SK-N-SH (cell line): ENCODE results near the gene BNC2. TPM values are rescaled to one million over a fixed set of nuclear protein-coding genes. Genes with fewer than 3 reads are reported as not detected.

Experiments used
- CTCF ChIA-PET: fragments of 300-600, 350-600 bp; formaldehyde crosslinking; extraction: SDS; loops from one replicate; lab custom pipeline; 2021; lab: Yijun Ruan, JAX
- POLR2A ChIA-PET: fragments of 350-600 bp; sonication (Branson Sonifier 250); formaldehyde crosslinking; extraction: SDS; loops from one replicate; lab custom pipeline; 2020; ENCODE audit warnings: antibody characterized with exemption, inconsistent platforms; lab: Yijun Ruan, JAX
- DNase-seq: peaks from one replicate; pipeline ENCODE4 v3.0.0; 2012
- H2AFZ ChIP-seq: fragments of 200-600 bp; sonication (generic); 2 replicates; pipeline ENCODE4 v1.8.1; 2016; ENCODE audit warnings: antibody characterized with exemption, mild to moderate bottlenecking, low read depth
- H3F3A ChIP-seq: fragments of 200-600 bp; sonication (generic); replicated peaks from 2 replicates; pipeline ENCODE3; 2016; ENCODE audit warnings: antibody characterized with exemption, mild to moderate bottlenecking; ENCODE audit not compliant: insufficient read depth
- H3K27ac ChIP-seq, 2 experiments: fragments of 200-500 bp in 1 of 2; fragments of 200-600 bp in 1 of 2; sonication (Bioruptor generic) in 1 of 2; sonication (generic), shearing (Covaris generic) in 1 of 2; 2 replicates each; pipeline versions ENCODE4 v1.5.1 to v1.6.1; 2014 to 2016; ENCODE audit warnings: low read depth in 2 of 2, inconsistent platforms in 1 of 2, low read length in 1 of 2, mild to moderate bottlenecking in 1 of 2, mixed read lengths in 1 of 2
- H3K27me3 ChIP-seq: fragments of 200-600 bp; sonication (generic), shearing (Covaris generic); 2 replicates; pipeline ENCODE4 v1.6.1; 2016; ENCODE audit warnings: mixed run types; ENCODE audit not compliant: insufficient read depth
- H3K36me3 ChIP-seq, 2 experiments: fragments of 200-500 bp in 1 of 2; fragments of 200-600 bp in 1 of 2; sonication (Bioruptor generic) in 1 of 2; sonication (generic) in 1 of 2; replicated peaks in 1 of 2; 2 replicates each; pipeline versions ENCODE3 to v1.5.1; 2014 to 2016; ENCODE audit warnings: low read length in 1 of 2, mild to moderate bottlenecking in 1 of 2; ENCODE audit not compliant: insufficient read depth in 2 of 2, control insufficient read depth in 1 of 2
- H3K4me1 ChIP-seq, 2 experiments: fragments of 200-500 bp in 1 of 2; fragments of 200-600 bp in 1 of 2; sonication (Bioruptor generic) in 1 of 2; sonication (generic), shearing (Covaris generic) in 1 of 2; 2 replicates each; pipeline versions ENCODE4 v1.5.1 to v1.6.1; 2014 to 2016; ENCODE audit warnings: low read depth in 1 of 2, low read length in 1 of 2, mixed run types in 1 of 2; ENCODE audit not compliant: insufficient read depth in 2 of 2, control insufficient read depth in 1 of 2
- H3K4me2 ChIP-seq: fragments of 200-600 bp; sonication (generic), shearing (Covaris generic); 2 replicates; pipeline ENCODE4 v1.6.1; 2017; ENCODE audit warnings: mixed run types
- H3K4me3 ChIP-seq, 2 experiments: fragments of 200-500 bp in 1 of 2; fragments of 200-600 bp in 1 of 2; sonication (Bioruptor generic) in 1 of 2; sonication (generic), shearing (Covaris generic) in 1 of 2; 2 replicates each; pipeline versions ENCODE4 v1.5.1 to v1.8.1; 2014 to 2016; ENCODE audit warnings: low read depth in 2 of 2, inconsistent platforms in 1 of 2, low read length in 1 of 2, mild to moderate bottlenecking in 1 of 2, mixed read lengths in 1 of 2, moderate library complexity in 1 of 2
- H3K79me2 ChIP-seq: fragments of 200-600 bp; sonication (generic); 2 replicates; pipeline ENCODE4 v1.8.1; 2017; ENCODE audit warnings: mild to moderate bottlenecking; ENCODE audit not compliant: insufficient read depth
- H3K9ac ChIP-seq: fragments of 200-600 bp; sonication (generic); 2 replicates; pipeline ENCODE4 v1.6.1; 2017; ENCODE audit warnings: mixed run types
- H3K9me2 ChIP-seq: fragments of 200-600 bp; sonication (generic); 2 replicates; pipeline ENCODE4 v1.6.1; 2017; ENCODE audit warnings: mixed run types
- H3K9me3 ChIP-seq: fragments of 200-600 bp; sonication (generic); 2 replicates; pipeline ENCODE4 v1.6.1; 2017; ENCODE audit warnings: mixed run types, mild to moderate bottlenecking, moderate library complexity
- H4K20me1 ChIP-seq: fragments of 200-600 bp; sonication (generic); 2 replicates; pipeline ENCODE4 v1.6.1; 2017; ENCODE audit warnings: mild to moderate bottlenecking, mixed run types; ENCODE audit not compliant: insufficient read depth
- ELF1 ChIP-seq: IDR thresholded peaks from 2 replicates; pipeline ENCODE4 v1.4.0; 2012
- EP300 ChIP-seq, 2 experiments: IDR thresholded peaks; 2 replicates each; pipeline versions ENCODE4 v1.4.0 to v1.6.1; 2012; ENCODE audit warnings: borderline replicate concordance in 1 of 2, low read depth in 1 of 2, low read length in 1 of 2
- EZH2phosphoT487 ChIP-seq: fragments of 200-600 bp; sonication (generic); IDR thresholded peaks from 2 replicates; pipeline ENCODE4 v1.6.1; 2017; ENCODE audit warnings: low read depth, mixed run types, mild to moderate bottlenecking, antibody characterized with exemption, moderate library complexity, borderline replicate concordance
- FOXJ3 ChIP-seq: sonication (generic); formaldehyde crosslinking; IDR thresholded peaks from 2 replicates; pipeline ENCODE4 v1.5.1; 2020; ENCODE audit warnings: mild to moderate bottlenecking, missing genetic modification reagents
- GABPA ChIP-seq: IDR thresholded peaks from 2 replicates; pipeline ENCODE4 v1.4.0; 2012; ENCODE audit warnings: low read depth, mild to moderate bottlenecking
- MAX ChIP-seq: IDR thresholded peaks from 2 replicates; pipeline ENCODE4 v1.4.0; 2012; ENCODE audit warnings: low read depth
- MEF2A ChIP-seq: IDR thresholded peaks from 2 replicates; pipeline ENCODE4 v1.4.0; 2012; ENCODE audit warnings: low read depth, borderline replicate concordance
- RAD21 ChIP-seq: IDR thresholded peaks from 2 replicates; pipeline ENCODE4 v1.6.1; 2012; ENCODE audit warnings: mild to moderate bottlenecking, low read length
- RCOR1 ChIP-seq: fragments of 150-350 bp; IDR thresholded peaks from 2 replicates; pipeline ENCODE4 v1.6.1; 2017; ENCODE audit warnings: antibody characterized with exemption, low read length
- REST ChIP-seq: IDR thresholded peaks from 2 replicates; pipeline ENCODE4 v1.6.1; 2012; ENCODE audit warnings: mild to moderate bottlenecking, low read depth, low read length, moderate library complexity
- RFX5 ChIP-seq: IDR thresholded peaks from 2 replicates; pipeline ENCODE4 v1.6.1; 2012; ENCODE audit warnings: mild to moderate bottlenecking, improper control_type of control experiment, low read length
- RXRA ChIP-seq: IDR thresholded peaks from 2 replicates; pipeline ENCODE4 v1.4.0; 2012; ENCODE audit warnings: low read depth, mild to moderate bottlenecking, borderline replicate concordance
- TAF1 ChIP-seq: IDR thresholded peaks from 2 replicates; pipeline ENCODE4 v1.6.1; 2012; ENCODE audit warnings: low read depth, mild to moderate bottlenecking, low read length, moderate library complexity, borderline replicate concordance
- YY1 ChIP-seq: IDR thresholded peaks from 2 replicates; pipeline ENCODE4 v1.4.0; 2012; ENCODE audit warnings: low read depth, mild to moderate bottlenecking
- WGBS: methylation state at CpG from one replicate; pipeline ENCODE4 v1.1.6; 2017; ENCODE audit warnings: low lambda C conversion rate; 5-methylcytosine and 5-hydroxymethylcytosine counted together
- polyA plus RNA-seq, 3 experiments: library from polyadenylated mRNA; depleted of rRNA; stranded (reverse); fragments of >200 nt; gene quantifications; 2 replicates each; pipeline ENCODE4 v1.2.3, GENCODE V29; 2012
- TF ChIP-seq, protein P1 (sequence below): fragments of 150-350 bp; IDR thresholded peaks from 2 replicates; pipeline ENCODE4 v1.6.1; 2017; ENCODE audit warnings: antibody characterized with exemption, low read length, low read depth, borderline replicate concordance
- TF ChIP-seq, protein P2 (sequence below): fragments of 200-600 bp; sonication (generic); IDR thresholded peaks from 2 replicates; pipeline ENCODE4 v1.6.1; 2017; ENCODE audit warnings: antibody characterized with exemption, mild to moderate bottlenecking, moderate library complexity
- TF ChIP-seq, protein P3 (sequence below): IDR thresholded peaks from 2 replicates; pipeline ENCODE4 v1.4.0; 2012; ENCODE audit warnings: low read depth, borderline replicate concordance
- TF ChIP-seq, protein P4 (sequence below): IDR thresholded peaks from 2 replicates; pipeline ENCODE4; 2012

Gene BNC2
- polyA plus RNA-seq, 1 of the 3 experiments (the other 2 are of a cell fraction), result 8.8 TPM

GRCh38 chr9:16833296-16833835, 37.1 kb downstream of the BNC2 start:
- H3K4me1 ChIP-seq, result peaks cover 0 to 6% of the 10 kb centered on the region in 2 experiments; a peak in 2 of 4 replicates
- H4K20me1 ChIP-seq, result no peaks in the 10 kb centered on the region
- H3K36me3 ChIP-seq, result no peaks in the 10 kb centered on the region
- no peak overlapping the region for H2AFZ ChIP-seq
- H3K9ac ChIP-seq, result no peak overlapping the region
- H3F3A ChIP-seq, result peaks cover 11% of the 10 kb centered on the region
- TF ChIP-seq, protein P1, sequence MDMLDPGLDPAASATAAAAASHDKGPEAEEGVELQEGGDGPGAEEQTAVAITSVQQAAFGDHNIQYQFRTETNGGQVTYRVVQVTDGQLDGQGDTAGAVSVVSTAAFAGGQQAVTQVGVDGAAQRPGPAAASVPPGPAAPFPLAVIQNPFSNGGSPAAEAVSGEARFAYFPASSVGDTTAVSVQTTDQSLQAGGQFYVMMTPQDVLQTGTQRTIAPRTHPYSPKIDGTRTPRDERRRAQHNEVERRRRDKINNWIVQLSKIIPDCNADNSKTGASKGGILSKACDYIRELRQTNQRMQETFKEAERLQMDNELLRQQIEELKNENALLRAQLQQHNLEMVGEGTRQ, result no peak
- TF ChIP-seq FOXJ3 (CRISPR knock-in tag) (no peak), YY1 (no peak), RXRA (no peak), GABPA (no peak), TAF1 (no peak), RCOR1 (no peak), EZH2phosphoT487 (no peak), MEF2A (no peak), RAD21 (no peak), EP300 (IDR thresholded peaks at IDR 0.05; ENCODE audit: borderline replicate concordance in 1 of 2, low read depth in 1 of 2, low read length in 1 of 2) (no peak), ELF1 (no peak), REST (no peak), MAX (no peak), RFX5 (no peak)
- TF ChIP-seq, protein P2, sequence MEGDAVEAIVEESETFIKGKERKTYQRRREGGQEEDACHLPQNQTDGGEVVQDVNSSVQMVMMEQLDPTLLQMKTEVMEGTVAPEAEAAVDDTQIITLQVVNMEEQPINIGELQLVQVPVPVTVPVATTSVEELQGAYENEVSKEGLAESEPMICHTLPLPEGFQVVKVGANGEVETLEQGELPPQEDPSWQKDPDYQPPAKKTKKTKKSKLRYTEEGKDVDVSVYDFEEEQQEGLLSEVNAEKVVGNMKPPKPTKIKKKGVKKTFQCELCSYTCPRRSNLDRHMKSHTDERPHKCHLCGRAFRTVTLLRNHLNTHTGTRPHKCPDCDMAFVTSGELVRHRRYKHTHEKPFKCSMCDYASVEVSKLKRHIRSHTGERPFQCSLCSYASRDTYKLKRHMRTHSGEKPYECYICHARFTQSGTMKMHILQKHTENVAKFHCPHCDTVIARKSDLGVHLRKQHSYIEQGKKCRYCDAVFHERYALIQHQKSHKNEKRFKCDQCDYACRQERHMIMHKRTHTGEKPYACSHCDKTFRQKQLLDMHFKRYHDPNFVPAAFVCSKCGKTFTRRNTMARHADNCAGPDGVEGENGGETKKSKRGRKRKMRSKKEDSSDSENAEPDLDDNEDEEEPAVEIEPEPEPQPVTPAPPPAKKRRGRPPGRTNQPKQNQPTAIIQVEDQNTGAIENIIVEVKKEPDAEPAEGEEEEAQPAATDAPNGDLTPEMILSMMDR, result no peak
- TF ChIP-seq, protein P3, sequence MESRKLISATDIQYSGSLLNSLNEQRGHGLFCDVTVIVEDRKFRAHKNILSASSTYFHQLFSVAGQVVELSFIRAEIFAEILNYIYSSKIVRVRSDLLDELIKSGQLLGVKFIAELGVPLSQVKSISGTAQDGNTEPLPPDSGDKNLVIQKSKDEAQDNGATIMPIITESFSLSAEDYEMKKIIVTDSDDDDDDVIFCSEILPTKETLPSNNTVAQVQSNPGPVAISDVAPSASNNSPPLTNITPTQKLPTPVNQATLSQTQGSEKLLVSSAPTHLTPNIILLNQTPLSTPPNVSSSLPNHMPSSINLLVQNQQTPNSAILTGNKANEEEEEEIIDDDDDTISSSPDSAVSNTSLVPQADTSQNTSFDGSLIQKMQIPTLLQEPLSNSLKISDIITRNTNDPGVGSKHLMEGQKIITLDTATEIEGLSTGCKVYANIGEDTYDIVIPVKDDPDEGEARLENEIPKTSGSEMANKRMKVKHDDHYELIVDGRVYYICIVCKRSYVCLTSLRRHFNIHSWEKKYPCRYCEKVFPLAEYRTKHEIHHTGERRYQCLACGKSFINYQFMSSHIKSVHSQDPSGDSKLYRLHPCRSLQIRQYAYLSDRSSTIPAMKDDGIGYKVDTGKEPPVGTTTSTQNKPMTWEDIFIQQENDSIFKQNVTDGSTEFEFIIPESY, result no peak
- TF ChIP-seq, protein P4, sequence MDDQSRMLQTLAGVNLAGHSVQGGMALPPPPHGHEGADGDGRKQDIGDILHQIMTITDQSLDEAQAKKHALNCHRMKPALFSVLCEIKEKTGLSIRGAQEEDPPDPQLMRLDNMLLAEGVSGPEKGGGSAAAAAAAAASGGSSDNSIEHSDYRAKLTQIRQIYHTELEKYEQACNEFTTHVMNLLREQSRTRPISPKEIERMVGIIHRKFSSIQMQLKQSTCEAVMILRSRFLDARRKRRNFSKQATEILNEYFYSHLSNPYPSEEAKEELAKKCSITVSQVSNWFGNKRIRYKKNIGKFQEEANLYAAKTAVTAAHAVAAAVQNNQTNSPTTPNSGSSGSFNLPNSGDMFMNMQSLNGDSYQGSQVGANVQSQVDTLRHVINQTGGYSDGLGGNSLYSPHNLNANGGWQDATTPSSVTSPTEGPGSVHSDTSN, result no peak
- TF ChIP-seq, all 33 proteins: peak for 0
- ChIA-PET POLR2A (interaction anchor here (0.6 kb wide), 1 partner anchor 174 kb away, joined by 3 read pairs; no protein-coding TSS in a partner anchor), CTCF (interaction anchor here (0.7 kb wide), 1 partner anchor 22 kb away, joined by 3 read pairs; no protein-coding TSS in a partner anchor)
- Histone ChIP-seq H3K27ac (no peak overlapping the region), H3K27me3 (no peaks in the 10 kb centered on the region), H3K9me3 (no peaks in the 10 kb centered on the region), H3K4me3 (no peak overlapping the region), H3K79me2 (peaks cover 53% of the 10 kb centered on the region), H3K9me2 (no peaks in the 10 kb centered on the region), H3K4me2 (no peak overlapping the region)
- WGBS, result 88% methylated on average over 3 of the region's 3 CpGs
- no peak for DNase-seq
